Measurements from ENCODE around the gene TH.

DNA sequence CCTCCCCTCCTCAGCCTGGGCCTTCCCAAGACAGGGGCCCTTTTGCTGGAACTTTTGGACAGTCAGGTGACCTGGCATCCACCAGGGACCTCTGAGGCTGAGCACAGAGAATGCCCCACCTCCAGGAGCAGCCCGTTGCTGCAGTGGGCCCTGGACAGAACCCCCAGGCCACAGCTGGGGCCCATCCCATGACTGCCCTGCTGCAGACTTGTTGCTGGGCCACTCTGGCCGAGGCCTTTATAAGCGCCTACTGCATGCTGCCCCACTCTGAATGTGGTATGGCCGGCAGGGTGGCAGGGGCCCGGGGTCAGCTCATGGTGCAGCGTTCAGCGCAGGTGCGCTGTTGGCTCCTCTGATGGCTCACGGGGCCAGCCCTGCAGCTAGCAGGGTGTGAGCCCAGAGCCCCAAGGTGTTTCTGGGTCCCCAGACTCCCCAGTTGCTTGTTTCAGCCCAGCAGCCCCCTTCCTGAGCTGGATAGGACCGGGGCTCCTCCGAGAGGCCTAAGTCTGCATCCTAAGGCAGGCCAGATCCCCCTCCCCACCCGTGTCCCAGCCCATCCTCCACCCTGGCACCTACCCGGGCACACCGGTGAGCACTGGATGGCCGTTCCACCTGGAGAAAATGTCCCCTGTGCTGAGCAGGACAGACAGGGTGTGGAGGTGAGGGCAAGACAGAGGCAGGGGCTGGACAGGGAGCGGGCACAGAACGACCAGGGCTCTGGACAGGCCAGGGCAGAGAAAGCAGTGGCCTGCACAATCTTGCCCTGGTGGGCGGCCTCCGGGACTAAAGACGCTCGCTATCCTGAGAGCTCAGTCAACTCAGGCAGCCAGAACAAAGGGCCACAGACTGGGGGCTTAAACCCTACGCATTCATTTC lies 28.1 kb upstream of the TH start:
- TF ChIP-seq, protein P1, sequence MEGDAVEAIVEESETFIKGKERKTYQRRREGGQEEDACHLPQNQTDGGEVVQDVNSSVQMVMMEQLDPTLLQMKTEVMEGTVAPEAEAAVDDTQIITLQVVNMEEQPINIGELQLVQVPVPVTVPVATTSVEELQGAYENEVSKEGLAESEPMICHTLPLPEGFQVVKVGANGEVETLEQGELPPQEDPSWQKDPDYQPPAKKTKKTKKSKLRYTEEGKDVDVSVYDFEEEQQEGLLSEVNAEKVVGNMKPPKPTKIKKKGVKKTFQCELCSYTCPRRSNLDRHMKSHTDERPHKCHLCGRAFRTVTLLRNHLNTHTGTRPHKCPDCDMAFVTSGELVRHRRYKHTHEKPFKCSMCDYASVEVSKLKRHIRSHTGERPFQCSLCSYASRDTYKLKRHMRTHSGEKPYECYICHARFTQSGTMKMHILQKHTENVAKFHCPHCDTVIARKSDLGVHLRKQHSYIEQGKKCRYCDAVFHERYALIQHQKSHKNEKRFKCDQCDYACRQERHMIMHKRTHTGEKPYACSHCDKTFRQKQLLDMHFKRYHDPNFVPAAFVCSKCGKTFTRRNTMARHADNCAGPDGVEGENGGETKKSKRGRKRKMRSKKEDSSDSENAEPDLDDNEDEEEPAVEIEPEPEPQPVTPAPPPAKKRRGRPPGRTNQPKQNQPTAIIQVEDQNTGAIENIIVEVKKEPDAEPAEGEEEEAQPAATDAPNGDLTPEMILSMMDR (IDR thresholded peaks at IDR 0.05; ENCODE audit: low read length), result no peak
- TF ChIP-seq EZH2 (optimal IDR thresholded peaks at IDR 0.05; ENCODE audit: low read depth, low read length), result no peak

All from MM.1S (cell line).